MM.1S (cell line): ENCODE results near the gene IQCM.

ENCODE experiments used
- DNase-seq: peaks from one replicate; pipeline ENCODE4 v3.0.0-alpha.2; 2015
- H2AFZ ChIP-seq: fragments of 300-600 bp; sonication (generic); 2 replicates; pipeline ENCODE4 v1.6.0; 2016; ENCODE audit warnings: antibody characterized with exemption, low read length
- H3F3A ChIP-seq: fragments of 300-600 bp; sonication (generic); 2 replicates; pipeline ENCODE4 v1.6.1; 2016; ENCODE audit warnings: mild to moderate bottlenecking, antibody characterized with exemption, low read length, moderate library complexity, mixed read lengths; ENCODE audit not compliant: insufficient read depth
- H3K27ac ChIP-seq: fragments of 300-600 bp; sonication (generic); 2 replicates; pipeline ENCODE4 v1.5.1; 2016; ENCODE audit warnings: mild to moderate bottlenecking, low read length
- H3K27me3 ChIP-seq: fragments of 300-600 bp; sonication (generic); replicated peaks from 2 replicates; pipeline ENCODE4 v1.6.0; 2016; ENCODE audit warnings: low read length; ENCODE audit not compliant: insufficient read depth
- H3K36me3 ChIP-seq: fragments of 300-600 bp; sonication (generic); replicated peaks from 2 replicates; pipeline ENCODE4 v1.6.1; 2016; ENCODE audit warnings: mild to moderate bottlenecking, low read length, mixed read lengths; ENCODE audit not compliant: insufficient read depth
- H3K4me1 ChIP-seq: fragments of 300-600 bp; sonication (generic); 2 replicates; pipeline ENCODE4 v1.6.1; 2016; ENCODE audit warnings: low read length, mixed read lengths
- H3K4me2 ChIP-seq: fragments of 300-600 bp; sonication (generic); 2 replicates; pipeline ENCODE4 v1.6.0; 2016; ENCODE audit warnings: low read depth, low read length
- H3K4me3 ChIP-seq: fragments of 300-600 bp; sonication (generic); 2 replicates; pipeline ENCODE4 v1.5.1; 2016; ENCODE audit warnings: low read length, mixed read lengths
- H3K79me2 ChIP-seq: fragments of 300-600 bp; sonication (generic); 2 replicates; pipeline ENCODE4 v1.6.1; 2016; ENCODE audit warnings: mixed run types, low read length, mixed read lengths
- H3K9ac ChIP-seq: fragments of 300-600 bp; sonication (generic); 2 replicates; pipeline ENCODE4 v1.6.1; 2016; ENCODE audit warnings: low read length, mixed read lengths
- H3K9me2 ChIP-seq: fragments of 300-600 bp; sonication (generic); replicated peaks from 2 replicates; pipeline ENCODE4 v1.6.1; 2016; ENCODE audit warnings: mild to moderate bottlenecking, low read length, mixed read lengths; ENCODE audit not compliant: insufficient read depth
- H3K9me3 ChIP-seq: fragments of 300-600 bp; sonication (generic); replicated peaks from 2 replicates; pipeline ENCODE4 v1.6.1; 2016; ENCODE audit warnings: mild to moderate bottlenecking, low read length, mixed read lengths; ENCODE audit not compliant: insufficient read depth
- H4K20me1 ChIP-seq: fragments of 300-600 bp; sonication (generic); 2 replicates; pipeline ENCODE4 v1.6.1; 2016; ENCODE audit warnings: mild to moderate bottlenecking, low read length, moderate library complexity, mixed read lengths; ENCODE audit not compliant: insufficient read depth
- CTCF ChIP-seq: fragments of 300-600 bp; sonication (generic); IDR thresholded peaks from 2 replicates; pipeline ENCODE4 v1.5.1; 2016; ENCODE audit warnings: antibody characterized with exemption, low read length, mixed read lengths
- EZH2 ChIP-seq: fragments of 300-600 bp; sonication (generic); optimal IDR thresholded peaks from 2 replicates; pipeline ENCODE3; 2017; ENCODE audit warnings: low read depth, mild to moderate bottlenecking, antibody characterized with exemption, low read length, mixed read lengths
- EZH2phosphoT487 ChIP-seq: fragments of 300-600 bp; sonication (generic); IDR thresholded peaks from 2 replicates; pipeline ENCODE4 v1.6.1; 2018; ENCODE audit warnings: antibody characterized with exemption, low read length

IQCM gene

GRCh38 chr4:149370002-149370401 lies 445.6 kb downstream of the IQCM start:
- Histone ChIP-seq H3K9ac (no peak overlapping the region), H3K79me2 (no peaks in the 10 kb centered on the region), H3K9me3 (no peaks in the 10 kb centered on the region), H2AFZ (no peak overlapping the region), H4K20me1 (no peaks in the 10 kb centered on the region), H3K4me1 (no peaks in the 10 kb centered on the region), H3K9me2 (no peaks in the 10 kb centered on the region), H3K27me3 (no peaks in the 10 kb centered on the region), H3K27ac (no peak overlapping the region), H3K4me2 (no peak overlapping the region), H3K36me3 (no peaks in the 10 kb centered on the region), H3K4me3 (no peak overlapping the region), H3F3A (no peaks in the 10 kb centered on the region)
- TF ChIP-seq EZH2 (no peak), CTCF (no peak), EZH2phosphoT487 (no peak)
- no peak for DNase-seq

GRCh38 chr4:149353241-149353640 lies 462.4 kb downstream of the IQCM start:
- no peak for DNase-seq

GRCh38 chr4:149349541-149349940 lies 466.1 kb downstream of the IQCM start:
- Histone ChIP-seq H3K27ac (no peak overlapping the region), H3K4me2 (no peak overlapping the region), H3K9ac (no peak overlapping the region), H3K4me1 (no peaks in the 10 kb centered on the region), H4K20me1 (no peaks in the 10 kb centered on the region), H3K36me3 (no peaks in the 10 kb centered on the region), H3K4me3 (no peak overlapping the region), H2AFZ (no peak overlapping the region), H3K9me3 (no peaks in the 10 kb centered on the region), H3K9me2 (no peaks in the 10 kb centered on the region), H3K27me3 (no peaks in the 10 kb centered on the region), H3F3A (no peaks in the 10 kb centered on the region), H3K79me2 (no peaks in the 10 kb centered on the region)
- TF ChIP-seq EZH2 (no peak), CTCF (no peak), EZH2phosphoT487 (no peak)
- no peak for DNase-seq

More at GRCh38 chr4:149353241-149353640, 462.4 kb downstream of the IQCM start:
- Histone ChIP-seq H4K20me1 (no peaks in the 10 kb centered on the region), H2AFZ (no peak overlapping the region), H3K4me1 (no peaks in the 10 kb centered on the region), H3K79me2 (no peaks in the 10 kb centered on the region), H3K9me2 (no peaks in the 10 kb centered on the region), H3K9ac (no peak overlapping the region), H3K9me3 (no peaks in the 10 kb centered on the region), H3K36me3 (no peaks in the 10 kb centered on the region), H3F3A (no peaks in the 10 kb centered on the region), H3K4me3 (no peak overlapping the region), H3K4me2 (no peak overlapping the region), H3K27ac (no peak overlapping the region), H3K27me3 (no peaks in the 10 kb centered on the region)
- TF ChIP-seq EZH2 (no peak), CTCF (no peak), EZH2phosphoT487 (no peak)
